NCI-H187 treated with DMSO at 0.1 percent for 48 hours (cell line): ENCODE results near the gene TNIP1.

ENCODE experiments used
- DNase-seq: peaks from one replicate; lab custom pipeline; 2025; lab: John Stamatoyannopoulos, UW

TNIP1 gene, protein sequence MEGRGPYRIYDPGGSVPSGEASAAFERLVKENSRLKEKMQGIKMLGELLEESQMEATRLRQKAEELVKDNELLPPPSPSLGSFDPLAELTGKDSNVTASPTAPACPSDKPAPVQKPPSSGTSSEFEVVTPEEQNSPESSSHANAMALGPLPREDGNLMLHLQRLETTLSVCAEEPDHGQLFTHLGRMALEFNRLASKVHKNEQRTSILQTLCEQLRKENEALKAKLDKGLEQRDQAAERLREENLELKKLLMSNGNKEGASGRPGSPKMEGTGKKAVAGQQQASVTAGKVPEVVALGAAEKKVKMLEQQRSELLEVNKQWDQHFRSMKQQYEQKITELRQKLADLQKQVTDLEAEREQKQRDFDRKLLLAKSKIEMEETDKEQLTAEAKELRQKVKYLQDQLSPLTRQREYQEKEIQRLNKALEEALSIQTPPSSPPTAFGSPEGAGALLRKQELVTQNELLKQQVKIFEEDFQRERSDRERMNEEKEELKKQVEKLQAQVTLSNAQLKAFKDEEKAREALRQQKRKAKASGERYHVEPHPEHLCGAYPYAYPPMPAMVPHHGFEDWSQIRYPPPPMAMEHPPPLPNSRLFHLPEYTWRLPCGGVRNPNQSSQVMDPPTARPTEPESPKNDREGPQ

GRCh38 chr5:151080613-151081430, at the start of gene TNIP1:
TSS of gene TNIP1 (minus strand) at chr5:151081034. CDS start at chr5:151065095, 15,939 bp downstream.
- no peak for DNase-seq

- DNase-seq = no peak
These were observed 49.5 kb upstream of the TNIP1 start for GRCh38 chr5:151130235-151130921.

DNA sequence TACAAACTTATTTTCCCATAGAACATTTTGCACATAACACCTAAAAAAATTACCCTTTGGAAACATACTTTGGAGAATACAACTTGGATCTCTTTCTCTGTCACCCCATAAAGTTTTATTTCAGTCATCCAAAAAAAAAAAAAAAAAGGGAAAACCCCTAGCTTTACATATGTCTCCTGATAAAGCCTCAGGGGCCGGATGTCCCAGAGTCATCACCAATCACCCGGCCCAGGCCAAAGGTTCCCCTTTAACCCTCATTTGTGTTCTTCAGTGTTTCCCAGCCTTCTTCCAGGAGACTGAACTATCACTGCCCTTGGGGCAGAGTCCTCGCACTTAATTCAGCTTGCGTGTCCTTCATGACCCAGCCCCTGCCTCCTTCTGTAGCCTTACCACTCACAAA, 48.0 kb upstream of the TNIP1 start:
- DNase-seq = no peak

GRCh38 chr5:151127926-151128325, 47.1 kb upstream of the TNIP1 start:
- DNase-seq = no peak

GRCh38 chr5:151126199-151126645, 45.4 kb upstream of the TNIP1 start:
- DNase-seq = no peak

- DNase-seq = no peak
These were observed 44.6 kb upstream of the TNIP1 start for GRCh38 chr5:151125421-151125820.

- no peak for DNase-seq
These were observed 43.3 kb upstream of the TNIP1 start for GRCh38 chr5:151123897-151124751.

- DNase-seq = no peak
These were observed 42.0 kb upstream of the TNIP1 start for GRCh38 chr5:151122828-151123227.

- DNase-seq = no peak
These were observed 40.8 kb upstream of the TNIP1 start for GRCh38 chr5:151121665-151122064.

DNA sequence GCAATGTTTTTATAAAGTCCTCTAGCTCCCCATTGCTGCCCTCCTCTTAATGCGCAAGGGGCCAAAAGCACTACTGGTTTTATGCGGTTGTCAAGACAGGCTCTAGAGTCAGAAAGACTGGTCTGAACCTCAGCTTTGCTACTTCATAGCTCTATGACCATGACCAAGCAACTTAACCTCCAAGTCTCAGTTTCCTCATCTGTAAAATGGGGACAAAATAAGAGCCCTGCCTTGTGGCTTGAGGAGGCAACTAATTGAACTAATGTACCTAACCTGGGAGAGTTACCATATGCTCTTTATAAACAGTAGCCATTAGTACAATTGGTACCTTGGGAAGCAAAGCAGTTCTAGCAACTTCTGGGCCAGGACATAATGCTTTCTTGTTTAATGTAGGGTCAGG, 40.3 kb upstream of the TNIP1 start:
- no peak for DNase-seq

DNA sequence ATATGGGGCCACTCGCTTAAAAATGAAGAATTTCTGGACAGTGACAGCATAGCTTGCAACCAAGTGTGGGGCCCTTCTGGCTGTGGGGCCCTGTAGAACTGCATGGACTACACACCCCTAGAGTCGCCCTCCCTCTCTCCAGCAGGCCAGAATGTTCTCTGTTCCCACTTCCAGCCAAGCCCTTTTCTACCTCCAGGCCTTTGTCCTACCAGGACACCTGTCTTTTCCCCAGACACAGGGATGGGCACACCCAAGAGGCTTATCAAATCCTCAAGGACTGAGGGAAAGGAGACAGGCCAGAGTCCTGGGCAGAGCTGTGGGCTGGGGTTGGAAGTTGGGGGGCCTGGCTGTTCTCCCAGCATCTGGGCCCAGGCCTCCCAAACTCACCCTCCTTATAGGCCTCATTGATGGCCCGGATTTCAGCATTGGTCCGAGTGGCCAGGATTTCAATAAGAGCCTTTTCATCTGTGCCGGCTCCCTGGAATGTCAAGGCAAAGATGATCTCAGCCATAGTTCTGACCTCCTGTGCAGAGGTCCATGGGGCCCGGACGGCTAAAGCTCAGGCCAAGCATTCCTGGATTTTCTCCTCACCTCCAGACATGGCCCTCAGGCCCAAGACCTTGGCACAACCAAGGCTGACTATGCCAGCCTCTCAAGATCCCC, 38.2 kb upstream of the TNIP1 start:
- DNase-seq = no peak

GRCh38 chr5:151115272-151115905, 34.6 kb upstream of the TNIP1 start:
- DNase-seq = no peak

DNA sequence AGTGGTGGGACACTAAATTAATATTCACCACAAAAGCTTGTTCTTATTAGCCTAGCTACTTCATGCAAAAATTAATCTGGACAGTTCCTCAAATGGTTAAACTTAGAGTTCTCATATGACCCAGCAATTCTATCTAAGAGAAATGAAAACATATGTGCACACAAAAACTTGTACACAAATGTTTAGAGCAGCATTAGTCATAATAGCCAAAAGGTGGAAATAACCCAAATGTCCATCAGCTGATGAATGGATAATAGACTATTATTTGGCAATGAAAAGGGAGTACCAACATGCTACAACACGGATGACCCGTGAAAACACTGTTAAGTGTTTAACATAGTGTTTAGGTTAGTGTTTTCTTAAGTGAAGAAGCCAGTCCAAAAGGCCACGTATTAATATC, 32.8 kb upstream of the TNIP1 start:
- no peak for DNase-seq

- no peak for DNase-seq
These were observed 30.2 kb upstream of the TNIP1 start for GRCh38 chr5:151110992-151111391.

DNA sequence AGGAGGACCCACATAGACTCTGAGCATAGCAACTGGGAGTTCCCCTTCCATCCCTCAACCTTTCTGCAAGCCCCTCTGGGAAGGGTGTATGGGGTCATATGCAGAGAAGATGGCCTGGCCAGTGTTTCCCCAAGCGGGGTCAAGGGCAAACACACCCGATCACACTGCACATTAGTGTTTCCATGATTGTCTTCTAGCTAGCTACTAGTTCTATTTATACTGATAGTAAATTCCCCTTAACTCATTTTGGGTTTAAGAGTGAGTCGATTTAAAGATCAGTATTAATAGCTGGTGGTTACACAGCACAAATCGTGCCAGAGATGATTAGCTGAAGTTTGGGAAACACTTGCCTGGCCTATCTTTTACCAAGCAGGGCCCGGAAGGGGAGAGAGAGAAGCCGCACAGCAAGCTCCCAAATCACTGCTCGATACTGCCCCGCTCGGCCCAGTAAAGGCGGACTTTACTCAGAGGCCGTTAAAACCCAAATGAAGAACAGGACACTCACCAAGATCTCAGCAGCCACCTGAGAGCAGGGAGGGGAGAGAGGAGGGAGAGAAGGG, 29.4 kb upstream of the TNIP1 start:
- no peak for DNase-seq

DNA sequence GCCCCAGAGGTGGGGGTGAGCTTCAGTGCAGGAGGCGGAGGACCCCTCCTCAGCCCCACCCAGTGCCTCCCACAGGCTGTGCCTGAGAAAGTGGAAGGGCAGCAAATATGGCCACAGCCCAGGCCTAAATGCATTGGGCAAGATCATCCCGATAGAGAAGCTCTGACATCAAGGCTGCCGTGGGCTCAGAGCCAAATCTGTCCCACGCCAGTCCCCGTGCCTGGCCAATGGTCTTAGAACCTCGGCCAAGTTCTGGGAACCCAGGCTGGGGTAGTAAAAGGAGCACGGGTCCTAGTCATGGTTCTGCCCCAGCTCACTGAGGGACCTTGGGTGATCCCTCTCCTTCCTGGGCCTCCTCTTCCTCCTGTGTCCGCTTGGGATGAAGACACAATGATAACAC, 27.7 kb upstream of the TNIP1 start:
- DNase-seq = no peak

DNA sequence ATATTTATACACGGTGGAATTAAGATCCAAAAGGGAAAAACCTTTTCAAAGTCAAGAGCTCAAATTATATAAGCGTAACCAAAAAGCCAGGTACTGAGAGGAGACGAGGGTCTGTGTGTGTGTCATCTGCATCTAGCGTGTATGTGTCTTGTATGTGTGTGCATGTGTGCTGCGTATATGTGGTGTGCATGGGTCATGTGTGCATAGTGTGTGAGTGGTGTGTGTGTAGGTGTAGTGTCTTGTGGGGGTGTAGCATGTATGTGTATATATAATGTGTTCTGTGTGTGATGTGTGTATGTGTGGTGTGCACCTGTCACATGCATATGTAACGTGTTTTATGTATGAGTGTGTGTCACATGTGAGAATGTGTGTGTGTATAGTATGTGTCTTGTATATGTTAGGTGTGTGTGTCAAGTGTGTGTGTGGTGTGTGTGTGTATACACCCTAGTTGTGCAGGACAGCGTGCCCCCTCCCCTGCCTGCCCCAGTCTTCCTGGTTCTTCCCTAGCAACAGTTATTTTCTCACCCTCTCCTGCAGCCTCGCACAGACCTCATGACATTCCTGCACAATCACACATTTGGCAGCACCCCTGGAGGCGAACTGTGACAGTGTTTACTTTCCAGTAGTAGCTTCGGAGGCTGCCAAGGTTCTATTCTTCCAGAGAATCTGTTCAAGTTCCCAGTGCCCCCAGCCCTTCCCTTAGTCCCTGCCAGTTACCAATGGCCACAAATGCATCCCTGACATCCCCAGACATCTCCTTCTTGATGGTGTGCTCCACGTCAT, 27.1 kb upstream of the TNIP1 start:
- DNase-seq = no peak

- no peak for DNase-seq
These were observed 26.2 kb upstream of the TNIP1 start for GRCh38 chr5:151107084-151107483.

DNA sequence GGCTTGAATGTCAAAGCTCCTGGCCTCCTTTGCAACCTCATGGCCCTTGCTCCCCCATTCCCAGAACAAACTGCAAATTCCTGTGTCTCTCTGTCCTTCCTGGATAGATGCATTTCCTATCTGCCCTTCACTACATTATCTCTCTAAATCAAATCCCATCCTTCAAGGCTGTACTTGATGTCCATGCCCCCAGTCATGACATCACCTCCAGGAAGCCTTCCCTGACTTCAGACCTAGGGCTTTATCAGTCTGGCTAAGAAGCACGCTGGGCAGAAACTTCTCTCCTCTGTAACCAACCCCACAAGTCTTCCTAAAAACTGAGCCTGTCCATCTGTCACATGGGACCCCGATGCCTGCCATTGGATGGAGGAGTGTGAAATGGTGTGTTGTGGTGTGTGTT, 25.7 kb upstream of the TNIP1 start:
- DNase-seq = no peak
